CD4-positive, alpha-beta T cell treated with Interleukin-17A for 1 hour (primary cell): ENCODE data around the gene ADAMTS17.

Experiments
- DNase-seq: peaks from one replicate; pipeline ENCODE4 v3.0.0-alpha.2; 2020

Gene ADAMTS17

DNA sequence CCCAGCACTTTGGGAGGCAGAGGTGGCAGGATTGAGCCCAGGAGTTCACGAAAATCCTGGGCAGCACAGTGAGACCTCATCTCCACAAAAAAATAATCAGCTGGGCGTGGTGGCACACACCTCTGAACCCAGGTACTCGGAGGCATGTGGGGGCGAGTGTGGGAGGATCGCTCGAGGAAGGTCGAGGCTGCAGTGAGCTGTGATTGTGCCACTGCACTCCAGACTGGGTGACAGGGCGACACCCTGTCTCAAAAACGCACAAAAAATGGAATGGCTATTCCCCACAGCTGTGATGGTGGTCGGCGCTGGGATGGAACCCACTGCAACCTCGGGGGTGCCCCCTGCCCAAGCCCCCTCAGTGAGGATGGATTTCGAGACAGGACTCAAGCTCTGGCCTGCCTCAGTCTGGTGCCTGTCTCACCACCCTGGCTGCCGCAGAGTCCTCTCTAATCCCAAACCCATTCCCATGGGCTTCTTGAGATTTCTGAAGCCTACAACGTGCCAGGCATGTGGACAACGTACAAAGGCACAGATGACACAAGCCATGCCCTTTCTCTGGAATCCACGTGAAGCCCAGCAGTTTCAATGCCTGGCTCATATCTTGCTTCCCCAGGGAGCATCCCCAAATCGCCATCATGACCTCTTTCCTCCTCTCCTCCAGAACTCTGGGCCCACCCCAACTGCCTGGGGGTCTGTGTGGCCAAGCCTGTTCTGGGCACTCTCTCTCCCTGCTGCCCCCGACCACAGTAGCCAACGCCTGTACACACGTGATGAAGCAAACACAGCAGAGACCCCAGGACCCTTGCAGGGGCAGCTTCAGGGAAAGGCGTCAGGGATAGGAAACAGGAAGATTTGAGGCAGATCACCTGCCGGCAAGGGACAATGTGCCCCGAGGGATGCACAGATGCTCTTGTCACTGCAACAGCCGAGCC, 32.4 kb downstream of the ADAMTS17 start:
- no peak for DNase-seq

DNA sequence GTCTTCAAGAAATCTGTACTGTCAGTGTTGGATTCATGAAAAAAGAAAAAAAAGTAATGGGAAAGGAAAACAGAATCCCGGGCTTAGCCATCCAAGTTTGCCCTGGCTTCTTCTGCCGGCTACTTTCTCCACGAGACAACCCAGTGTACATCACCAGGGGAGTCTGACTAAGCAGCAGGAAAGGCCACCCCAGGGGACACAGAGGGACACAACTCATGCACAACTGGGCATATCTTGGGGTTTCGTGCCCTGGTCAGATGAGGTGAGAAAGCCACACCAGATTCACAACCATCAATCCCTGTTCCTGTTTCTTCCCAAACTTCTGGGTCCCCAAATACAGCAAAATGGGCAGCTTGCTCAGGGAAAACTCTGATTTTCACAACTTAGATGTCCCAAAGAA, 33.2 kb downstream of the ADAMTS17 start:
- no peak for DNase-seq

DNA sequence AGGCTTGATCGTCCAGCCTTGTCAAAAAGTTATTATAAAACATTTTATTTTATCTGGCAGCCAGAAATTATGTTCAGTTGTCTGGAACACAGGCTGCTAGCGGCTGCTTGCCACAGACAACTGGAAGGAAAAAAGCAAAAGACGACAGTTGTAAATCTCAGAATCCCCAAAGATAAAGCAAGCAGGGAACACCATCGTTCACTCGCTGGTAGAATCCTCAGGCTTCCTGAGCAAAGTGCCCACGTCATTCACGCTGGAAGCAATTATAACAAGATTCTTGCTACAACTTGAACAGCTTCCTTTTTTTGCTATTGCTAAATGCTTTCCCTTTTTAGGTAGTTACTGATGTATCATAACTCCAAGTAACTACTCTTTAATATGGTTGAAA, 33.6 kb downstream of the ADAMTS17 start:
- no peak for DNase-seq

DNA sequence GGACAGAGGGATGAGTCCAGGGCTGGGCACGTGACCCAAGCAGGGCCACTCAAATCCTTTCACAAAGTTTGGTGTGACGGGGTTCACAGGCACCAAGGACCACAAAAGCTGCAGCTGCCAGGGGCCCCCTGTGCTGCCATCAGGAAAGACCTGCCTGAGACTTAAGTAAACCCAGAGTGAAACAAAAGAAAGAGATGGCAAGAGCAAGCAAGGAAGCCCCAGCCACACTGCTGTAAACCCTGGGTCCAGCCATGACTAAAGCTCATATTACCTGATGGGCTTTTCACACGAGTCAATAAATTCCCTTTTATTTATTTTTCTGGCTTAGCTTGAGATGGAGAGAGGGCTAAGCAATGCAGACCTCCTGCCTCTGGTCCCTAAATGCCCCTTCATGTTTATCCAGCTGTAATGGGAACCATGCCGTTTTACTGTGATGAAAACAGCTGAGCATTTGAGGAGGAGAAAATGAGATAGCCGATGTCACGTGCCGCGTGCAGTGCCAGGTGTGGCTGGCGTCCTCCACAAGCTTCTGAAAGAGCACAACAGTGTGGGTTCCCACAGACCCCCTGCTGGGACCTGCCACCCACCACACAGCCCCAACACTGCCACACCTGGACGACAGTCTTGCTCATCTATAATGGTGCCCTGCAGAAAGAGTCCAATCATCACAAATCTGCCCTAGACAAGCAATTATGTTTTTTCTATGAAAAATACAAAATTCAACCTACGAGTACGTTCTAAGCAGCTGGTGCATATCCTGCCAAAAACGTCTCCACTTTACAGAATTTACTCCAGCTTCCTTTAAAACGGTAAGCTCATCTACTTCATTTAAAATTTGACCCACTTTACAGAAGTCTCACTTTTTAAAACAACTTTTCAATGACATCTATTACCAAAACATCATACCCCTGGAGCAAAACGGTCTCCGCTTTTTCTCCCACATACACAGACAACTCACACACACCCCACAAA, 34.2 kb downstream of the ADAMTS17 start:
- no peak for DNase-seq

DNA sequence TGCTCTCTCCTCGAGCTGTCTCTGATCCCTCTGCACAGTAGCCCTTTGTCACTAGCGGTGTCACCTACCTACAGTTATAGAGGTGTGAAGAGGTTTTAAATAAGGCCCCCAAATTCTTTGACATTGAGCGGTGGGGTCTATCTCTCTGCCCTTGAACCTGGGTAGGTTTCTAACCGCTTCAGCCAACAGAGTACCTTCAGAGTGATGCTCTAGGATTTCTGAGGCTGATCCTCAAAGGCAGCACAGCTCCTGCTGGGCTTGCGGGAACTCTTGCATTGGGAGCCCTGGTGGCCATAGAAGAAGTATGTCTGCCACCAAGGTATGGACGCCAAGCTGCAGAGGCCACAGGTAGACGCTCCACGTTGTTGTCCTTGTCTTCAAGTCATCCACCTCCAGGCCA, 35.7 kb downstream of the ADAMTS17 start:
- DNase-seq, result no peak

DNA sequence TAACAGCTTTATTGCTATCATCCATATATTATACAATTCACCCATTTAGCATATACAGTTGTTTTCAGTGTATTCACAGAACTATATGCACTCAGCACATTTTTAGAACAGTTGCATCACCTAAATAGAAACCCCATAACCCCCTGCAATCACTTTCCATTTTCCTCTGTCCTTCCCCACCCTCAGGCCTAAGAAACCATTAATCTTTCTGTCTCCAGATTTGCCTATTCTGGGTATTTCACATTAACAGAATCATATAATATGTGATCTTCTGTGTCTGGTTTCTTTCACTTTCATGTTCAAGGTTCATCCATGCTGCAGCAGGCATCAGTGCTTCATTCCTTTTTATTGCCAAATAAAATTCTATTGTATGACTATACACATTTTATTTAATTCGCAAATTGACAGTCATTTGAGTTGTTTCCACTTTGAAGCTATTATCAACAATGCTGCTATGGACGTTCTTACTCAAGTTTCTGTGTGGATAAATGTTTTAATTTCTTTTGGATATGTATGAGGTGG, 39.8 kb downstream of the ADAMTS17 start:
- no peak for DNase-seq

DNA sequence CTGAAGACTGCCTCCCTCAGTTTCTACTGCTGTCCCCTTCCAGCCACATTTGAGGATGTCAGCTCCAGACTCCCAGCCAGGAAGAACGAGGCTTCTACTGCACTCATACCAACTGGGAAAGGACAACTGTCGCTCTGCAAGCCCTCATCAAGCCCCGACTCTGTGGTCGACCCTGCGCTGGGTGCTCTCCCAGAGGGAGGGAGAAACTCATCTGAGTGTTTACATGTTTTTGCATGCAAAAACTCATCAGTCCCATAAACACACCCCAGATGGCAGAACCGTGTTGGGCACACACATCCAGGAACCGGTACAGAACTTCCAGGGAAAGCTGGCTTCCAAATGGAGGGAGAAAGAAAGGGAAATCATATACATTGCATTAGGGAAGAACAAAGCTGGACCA, 43.5 kb downstream of the ADAMTS17 start:
- DNase-seq, result no peak

DNA sequence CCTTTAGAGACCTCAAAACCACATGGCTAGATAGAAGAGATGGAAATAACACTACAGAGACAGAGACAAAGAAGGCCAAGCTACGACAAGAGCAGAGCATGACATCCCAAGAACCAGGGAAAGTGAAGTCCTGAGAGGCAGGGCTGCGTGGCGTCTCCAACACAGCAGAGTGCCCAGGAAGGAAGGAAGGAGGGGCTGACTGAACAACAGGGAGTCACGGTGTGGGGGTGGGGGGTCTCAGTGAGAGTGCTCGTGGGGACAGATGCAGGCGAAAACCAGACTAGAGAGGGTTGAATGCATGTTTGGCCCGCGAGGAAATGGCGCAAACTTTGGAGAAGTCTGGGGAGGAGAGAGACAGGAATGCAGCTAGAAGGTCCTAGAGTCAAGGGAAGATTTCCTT, 44.0 kb downstream of the ADAMTS17 start:
- no peak for DNase-seq

DNA sequence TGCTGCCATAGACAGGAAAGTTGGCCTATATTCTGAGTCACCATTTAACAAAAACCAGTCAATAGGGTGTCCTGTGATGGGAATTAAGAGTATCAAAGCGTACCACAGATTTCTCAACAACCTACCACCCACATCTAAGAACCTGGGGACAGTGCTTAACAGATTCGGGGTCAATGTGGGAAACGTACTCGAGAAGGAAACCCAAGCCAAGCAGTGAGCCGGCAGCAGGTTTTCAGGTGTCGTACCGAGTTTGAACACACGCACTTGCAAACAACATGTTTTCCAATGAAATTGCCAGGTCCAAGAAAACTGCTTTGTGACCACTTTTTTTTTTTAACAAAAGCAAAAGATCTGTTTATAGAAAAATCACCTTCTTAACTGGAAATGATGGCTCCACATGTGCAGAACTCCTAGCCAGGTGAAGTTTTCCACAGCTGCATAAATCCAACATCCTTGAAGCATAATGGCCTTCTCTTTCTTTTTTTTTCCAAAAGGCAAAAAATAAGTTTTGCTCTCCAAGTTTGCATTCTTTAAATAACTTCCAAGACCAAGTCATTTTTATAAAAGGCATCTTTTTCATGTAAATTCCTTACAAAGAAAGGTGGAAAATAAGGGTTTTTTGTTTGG, 45.7 kb downstream of the ADAMTS17 start:
- DNase-seq, result no peak

DNA sequence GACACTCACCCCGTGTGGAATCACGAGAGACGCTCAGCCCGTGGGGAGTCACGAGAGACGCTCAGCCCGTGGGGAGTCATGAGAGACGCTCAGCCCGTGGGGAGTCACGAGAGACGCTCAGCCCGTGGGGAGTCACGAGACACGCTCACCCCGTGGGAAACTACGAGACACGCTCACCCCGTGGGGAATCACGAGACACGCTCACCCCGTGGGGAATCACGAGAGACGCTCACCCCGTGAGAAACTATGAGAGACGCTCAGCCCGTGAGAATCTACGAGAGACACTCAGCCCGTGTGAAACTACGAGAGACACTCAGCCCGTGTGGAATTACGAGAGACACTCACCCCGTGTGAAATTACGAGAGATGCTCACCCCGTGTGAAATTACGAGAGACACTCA, 49.8 kb downstream of the ADAMTS17 start:
- no peak for DNase-seq

DNA sequence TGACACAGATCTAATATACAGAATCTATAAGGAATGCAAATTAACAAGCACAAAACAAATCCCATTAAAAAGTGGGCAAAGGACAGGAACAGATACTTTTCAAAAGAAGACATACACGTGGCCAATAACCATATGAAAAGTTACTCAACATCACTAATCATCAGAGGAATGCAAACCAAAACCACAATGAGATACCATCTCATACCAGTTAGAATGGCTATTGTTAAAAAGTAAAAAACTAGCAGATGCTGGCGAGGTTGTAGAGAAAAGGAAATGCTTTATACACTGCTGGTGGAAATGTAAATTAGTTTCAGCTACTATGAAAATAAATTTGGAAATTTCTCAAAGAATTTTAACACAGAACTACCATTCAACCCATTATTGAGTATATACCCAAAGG, 50.7 kb downstream of the ADAMTS17 start:
- no peak for DNase-seq

DNA sequence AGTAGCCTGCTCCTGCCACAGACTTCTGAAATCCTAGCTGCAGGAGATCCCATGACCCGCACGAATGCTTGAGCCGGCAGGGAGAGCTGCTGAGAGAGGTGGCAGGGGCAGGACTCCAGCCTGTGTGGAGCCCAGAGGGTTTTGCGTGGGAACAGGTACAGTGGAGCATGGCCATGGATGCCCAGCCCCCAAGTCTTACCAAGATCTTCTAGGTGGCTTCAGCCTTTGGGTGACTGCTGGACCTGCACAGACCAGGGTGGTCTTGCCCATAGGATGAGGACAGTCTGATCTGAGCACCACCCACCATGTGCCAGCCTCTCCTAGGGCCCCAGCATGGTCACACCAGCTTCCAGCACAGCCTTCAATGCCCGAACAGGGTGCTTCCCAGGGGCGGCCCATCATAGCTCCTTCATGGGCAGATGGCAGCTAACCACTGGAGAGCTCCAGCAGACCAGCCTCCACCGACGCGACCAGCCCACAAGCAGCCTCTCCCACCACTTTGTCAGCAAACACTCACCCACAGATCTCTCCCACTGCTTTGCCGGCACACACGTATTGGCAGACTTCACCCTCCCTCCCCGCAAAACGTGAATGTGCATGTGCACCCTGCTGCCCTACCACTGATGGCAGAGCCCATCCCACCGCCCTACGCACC, 56.0 kb downstream of the ADAMTS17 start:
- DNase-seq, result no peak

DNA sequence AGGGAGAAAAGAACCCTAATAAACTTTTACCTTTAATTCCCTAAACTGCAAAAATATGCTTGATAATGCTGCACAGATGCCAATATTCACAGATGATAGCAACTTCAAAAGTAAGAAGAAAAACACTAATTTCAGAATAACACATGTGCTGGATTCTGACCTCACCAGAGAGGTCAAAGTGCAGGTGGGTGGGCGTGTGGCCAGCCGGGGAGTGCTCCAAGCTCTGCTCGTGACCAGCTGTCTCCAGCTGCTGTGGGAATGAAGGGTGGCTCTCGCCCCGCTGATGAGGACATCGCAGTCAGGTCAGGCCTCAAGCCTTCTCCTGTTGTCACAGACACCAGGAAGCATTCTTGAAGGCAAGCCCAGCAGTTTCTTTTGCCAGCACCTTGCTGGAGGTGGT, 57.1 kb downstream of the ADAMTS17 start:
- no peak for DNase-seq

DNA sequence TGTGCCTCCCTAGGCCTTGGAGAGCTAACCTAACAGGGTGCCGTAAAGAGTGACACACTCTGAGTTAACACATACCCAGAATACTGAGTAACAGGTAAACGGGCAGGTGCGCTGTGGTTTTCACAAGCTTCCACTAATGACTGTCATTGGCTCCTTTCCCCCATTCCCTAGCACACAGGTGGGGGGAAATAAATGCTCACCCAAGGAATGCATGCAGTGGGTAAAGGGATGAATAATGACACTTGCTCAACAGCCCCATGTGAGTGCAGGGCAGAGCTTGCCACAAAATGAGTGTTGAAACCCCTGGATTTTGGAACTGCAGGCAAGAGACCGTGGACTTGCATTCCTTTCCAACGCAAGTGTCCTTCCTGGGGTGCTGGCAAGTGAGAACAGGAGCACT, 57.6 kb downstream of the ADAMTS17 start:
- DNase-seq, result no peak

DNA sequence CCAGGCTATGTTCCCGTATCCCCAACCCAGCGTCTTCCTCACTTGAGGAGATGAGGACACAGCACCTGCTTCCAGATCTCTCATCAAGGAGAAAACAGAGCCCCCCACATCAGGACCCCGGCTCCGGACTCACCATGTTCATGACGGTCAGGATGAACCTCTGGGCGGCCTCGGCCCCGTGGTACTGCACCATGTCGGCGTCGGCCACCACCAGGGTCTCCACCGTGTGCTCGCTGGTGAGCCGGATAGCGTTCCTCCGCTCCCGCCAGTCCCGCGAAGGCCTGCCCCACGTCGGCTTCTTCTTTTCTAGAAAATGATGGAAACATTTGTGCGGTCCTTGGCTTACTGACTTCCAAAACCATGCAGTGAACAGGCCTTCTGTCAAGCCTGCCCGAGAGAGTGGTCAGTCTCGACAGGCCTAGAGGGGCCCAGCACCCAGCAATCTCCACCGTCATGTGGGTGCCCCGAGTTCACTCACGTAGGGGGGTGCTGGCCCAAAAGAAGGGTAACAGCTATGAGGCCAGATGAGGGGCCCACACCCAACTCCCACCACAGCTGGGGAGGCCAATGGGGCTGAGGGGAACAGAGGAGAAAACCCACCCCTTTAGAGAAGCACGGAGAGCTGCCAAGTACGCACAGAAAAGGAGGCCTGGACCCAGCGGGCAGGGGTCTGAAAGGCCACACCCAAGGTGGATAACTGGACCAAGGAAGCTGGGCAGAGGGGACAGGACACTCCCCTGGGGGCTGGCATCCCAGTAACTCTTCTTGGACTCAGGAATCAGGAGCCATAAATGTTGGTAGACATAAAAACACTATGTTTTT, 60.5 kb downstream of the ADAMTS17 start:
- no peak for DNase-seq

DNA sequence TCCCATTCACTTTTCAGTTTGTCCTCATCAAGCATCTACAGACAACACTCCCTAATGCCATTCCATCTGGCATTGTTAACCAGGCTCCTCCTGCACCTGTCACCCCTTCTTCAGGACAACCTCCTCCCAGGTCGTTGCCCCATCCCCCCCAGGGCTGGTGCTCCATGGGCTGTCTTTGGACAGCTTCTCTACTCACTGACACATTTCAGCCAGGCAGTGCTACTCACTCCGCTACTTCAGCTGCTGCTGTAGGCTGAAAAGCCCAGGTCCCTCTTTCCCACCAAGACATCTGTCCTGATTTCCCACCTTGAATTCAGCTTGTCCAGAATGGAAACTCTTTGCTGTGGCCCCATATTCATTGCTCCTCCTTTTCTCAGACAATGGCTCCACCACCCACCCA, 61.9 kb downstream of the ADAMTS17 start:
- DNase-seq, result no peak

DNA sequence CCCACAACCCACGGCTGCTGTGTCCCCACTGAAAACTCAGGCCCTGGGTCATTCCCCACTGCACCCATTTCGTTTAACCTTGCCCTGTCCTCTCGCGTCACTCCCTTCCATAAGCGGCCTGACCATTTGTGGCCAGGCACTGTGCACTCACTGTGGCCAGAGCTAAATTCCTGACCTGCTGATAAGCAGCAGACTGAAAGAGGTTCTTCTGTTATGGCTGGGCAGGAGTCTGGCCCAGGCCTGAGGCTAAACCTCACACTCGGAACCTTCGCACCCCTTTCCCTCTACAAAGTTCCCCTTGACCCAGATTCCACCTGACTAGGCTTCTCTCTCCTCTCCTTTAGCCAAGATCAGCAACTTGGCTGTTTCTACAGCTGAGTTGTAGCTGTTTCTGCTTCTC, 62.3 kb downstream of the ADAMTS17 start:
- no peak for DNase-seq

DNA sequence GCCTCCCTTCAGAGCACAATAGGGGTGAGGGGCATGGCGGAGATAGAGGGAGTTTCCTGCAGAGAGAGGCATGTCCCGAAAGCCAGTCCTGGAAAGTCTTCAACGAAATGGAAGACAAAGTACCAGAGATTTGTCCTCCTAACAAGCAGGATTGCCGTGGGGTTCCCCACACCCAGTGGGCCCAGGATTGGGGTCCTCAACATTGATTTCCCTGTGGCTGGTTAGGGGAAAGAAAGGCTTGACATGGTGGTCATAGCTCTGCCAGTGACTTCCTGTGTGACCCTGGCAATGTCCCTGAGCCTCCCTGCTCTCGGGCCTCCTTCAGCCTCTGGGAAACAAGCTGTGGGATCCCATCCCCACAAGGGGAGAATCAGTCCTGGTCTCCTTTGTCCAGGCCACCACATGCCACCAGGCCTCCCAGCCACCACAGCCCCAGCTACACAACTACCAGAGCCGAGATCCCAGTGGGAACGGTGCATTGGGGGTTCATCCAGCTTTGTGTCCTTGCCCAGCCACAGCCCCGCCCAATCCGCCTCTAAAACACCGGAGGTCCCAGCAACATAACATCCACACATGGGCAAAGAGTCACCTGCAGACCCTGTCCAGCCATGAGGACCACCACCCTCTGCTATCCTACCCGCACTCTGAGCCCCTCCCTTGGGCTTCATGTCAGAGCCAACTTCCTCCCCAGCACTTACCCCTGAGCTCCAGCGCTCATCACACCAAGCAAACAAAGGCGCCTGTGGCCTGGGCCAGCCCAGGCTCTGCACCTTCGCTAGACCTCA, 63.0 kb downstream of the ADAMTS17 start:
- no peak for DNase-seq

DNA sequence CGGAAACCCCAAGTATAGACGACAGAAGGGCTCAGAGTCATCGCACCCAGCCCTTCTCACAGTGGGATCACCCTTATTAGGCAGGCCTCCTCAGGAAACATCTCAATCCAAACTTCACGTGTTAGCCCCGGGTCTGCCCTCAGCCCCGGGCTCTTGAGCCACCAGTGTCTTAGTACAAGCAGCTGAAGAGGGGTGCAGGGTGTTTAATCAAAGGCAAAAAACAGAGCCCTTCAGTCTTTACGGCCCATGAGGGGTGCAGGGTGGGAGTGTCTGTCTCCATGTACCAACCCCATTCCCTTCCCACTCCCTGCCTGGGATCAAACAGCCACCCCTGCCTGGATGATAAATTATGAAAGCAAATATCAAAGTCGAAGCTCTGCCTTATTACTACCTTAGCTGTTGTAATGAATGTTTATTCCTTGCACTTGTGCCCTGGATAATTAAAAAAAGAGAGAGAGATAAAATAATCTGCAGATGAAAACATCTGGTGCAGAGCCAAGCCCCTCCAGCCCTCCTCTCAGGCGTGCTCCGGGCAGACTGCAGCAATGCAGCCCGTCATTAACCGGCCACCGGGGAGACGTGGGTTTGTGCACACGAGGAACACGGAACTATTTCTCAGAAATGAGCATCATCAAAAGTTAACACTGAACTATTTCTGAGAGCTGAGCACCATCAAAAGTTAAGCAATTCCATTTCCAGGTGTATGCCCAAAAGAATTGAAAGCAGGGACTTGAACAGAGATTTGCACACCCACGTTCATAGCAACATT, 64.5 kb downstream of the ADAMTS17 start:
- DNase-seq, result no peak

DNA sequence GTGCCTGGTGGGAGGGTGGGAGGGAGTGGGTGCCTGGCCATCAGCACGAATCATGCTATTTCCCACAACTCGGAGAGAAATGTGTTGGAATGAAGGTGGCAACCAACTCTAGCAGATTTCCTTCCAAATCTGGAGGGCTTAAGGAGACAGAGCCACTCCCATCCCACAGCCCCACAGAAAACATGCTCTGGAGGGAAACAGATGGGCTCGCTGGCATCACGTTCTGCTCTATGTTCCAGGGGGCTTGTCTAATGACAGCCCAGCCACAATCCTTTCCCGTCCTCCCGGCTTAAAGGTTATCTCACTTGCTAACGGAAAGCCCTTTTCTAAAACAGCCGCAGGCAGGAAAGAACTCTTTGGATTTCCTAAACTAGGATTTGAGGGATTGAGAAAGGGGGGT, 65.3 kb downstream of the ADAMTS17 start:
- no peak for DNase-seq
